ENCODE data around the gene GGA2.

DNA sequence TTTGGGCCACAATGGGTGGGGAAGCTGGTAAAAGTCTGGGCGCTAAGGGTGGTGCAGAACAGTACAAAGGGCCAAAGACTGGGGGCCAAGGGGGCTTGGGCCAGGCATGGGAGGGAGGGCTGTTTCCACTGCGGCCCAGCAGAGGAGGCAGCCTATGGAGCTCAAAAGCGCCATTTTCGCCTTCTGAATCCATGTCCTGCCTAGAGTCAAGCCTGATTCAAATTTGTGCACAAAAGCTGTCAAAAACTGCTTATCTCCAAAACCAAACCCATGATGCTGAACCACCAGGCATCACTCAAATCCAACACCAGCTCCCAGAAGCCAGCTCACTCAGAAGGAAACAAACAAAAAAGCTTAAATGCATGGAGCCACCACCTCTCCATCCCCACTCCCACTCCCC, 73.3 kb downstream of the GGA2 start:
- TF ChIP-seq, protein P1, sequence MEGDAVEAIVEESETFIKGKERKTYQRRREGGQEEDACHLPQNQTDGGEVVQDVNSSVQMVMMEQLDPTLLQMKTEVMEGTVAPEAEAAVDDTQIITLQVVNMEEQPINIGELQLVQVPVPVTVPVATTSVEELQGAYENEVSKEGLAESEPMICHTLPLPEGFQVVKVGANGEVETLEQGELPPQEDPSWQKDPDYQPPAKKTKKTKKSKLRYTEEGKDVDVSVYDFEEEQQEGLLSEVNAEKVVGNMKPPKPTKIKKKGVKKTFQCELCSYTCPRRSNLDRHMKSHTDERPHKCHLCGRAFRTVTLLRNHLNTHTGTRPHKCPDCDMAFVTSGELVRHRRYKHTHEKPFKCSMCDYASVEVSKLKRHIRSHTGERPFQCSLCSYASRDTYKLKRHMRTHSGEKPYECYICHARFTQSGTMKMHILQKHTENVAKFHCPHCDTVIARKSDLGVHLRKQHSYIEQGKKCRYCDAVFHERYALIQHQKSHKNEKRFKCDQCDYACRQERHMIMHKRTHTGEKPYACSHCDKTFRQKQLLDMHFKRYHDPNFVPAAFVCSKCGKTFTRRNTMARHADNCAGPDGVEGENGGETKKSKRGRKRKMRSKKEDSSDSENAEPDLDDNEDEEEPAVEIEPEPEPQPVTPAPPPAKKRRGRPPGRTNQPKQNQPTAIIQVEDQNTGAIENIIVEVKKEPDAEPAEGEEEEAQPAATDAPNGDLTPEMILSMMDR (IDR thresholded peaks at IDR 0.05; ENCODE audit: insufficient read depth, low read length, poor library complexity, severe bottlenecking), result no peak
- TF ChIP-seq EZH2phosphoT487 (conservative IDR thresholded peaks at IDR 0.05; ENCODE audit: low read length), result no peak

All from SU-DHL-6 (cell line).